Kidney glomerular epithelial cell (primary cell): Measurements from ENCODE around the gene ANKRD28.
"Not testable (repeated sequence)": the region's sequence is repeated elsewhere in the genome, so short reads cannot be mapped to it uniquely, and the experiment has no call there.

Experiments
- DNase-seq: peaks from one replicate; lab custom pipeline; 2025; lab: John Stamatoyannopoulos, UW

The ANKRD28 gene

DNA sequence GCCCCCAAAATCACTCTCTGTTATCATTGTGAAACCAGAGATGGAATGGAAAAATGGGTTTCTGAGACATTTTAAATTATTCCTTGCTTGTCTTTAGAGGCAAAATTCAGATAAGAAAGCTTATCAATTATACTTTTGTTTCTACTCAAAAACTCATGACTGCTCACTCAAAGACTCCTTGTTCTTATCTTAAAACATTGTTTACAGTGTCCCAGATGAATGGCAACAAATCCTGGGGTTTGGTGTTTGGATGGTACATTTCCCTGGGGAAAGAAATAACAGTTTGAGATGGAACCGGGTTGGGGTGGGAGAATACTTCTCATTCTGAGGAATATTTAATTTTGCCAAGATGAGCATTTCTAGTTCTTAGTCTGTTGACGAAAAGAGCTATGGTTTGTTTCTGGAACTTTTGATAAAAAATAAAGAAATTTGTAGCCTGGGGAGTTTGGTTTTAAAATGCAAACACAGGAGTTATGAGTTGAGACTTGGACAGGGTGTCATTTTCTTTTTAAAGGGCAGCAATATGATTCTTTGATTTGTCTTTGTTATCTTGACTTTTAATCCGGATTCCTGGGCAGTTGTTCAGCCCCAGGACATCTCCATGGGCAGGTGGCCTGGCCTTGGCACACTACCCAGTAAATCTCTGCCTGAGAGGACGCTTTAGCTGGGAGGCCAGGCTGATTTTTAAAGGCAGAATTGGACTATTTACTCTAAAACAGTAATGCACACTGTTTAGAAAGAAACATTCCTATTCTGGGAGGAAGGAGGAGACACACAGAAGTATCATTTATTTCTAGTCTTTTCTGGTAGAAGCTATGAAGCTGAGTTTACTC is 163.8 kb downstream of the ANKRD28 start:
- no peak for DNase-seq

DNA sequence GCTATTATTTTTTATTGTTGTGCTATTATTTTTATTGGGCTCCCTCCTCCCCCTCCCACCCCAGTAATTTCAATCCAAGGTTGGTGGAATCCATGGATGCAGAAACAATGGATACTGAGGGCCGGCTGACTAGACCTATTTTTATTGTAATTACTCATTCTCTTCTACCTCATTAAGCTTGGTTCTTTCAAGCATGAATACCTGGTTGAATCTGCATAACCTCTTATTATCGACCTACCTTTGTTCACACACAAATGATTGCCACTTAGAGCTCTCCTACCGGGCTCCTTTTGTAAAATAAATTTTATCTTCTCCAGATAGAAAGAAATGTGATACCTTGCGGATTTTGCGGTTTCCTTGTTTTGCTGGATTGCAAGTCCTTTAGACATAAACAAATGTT is 164.6 kb downstream of the ANKRD28 start:
- peak; percentile 13 for DNase-seq

DNA sequence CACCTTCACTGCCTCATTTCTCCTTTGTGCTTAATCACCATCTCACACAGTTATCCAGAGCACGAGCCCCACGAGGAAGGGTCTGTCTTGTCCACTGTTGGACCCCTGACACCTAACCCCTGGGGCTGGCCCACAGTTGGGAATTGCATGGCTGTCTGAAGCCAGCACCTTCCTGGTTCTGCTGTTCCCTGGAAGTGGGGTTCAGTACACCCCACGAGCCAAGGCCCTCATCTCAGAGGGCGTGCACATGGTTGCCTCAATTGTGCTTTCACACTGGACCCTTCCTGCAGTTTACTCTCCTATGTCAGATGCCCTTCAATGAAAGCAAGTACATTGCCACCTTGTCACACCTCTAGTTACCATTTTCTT is 165.6 kb downstream of the ANKRD28 start:
- no peak for DNase-seq

DNA sequence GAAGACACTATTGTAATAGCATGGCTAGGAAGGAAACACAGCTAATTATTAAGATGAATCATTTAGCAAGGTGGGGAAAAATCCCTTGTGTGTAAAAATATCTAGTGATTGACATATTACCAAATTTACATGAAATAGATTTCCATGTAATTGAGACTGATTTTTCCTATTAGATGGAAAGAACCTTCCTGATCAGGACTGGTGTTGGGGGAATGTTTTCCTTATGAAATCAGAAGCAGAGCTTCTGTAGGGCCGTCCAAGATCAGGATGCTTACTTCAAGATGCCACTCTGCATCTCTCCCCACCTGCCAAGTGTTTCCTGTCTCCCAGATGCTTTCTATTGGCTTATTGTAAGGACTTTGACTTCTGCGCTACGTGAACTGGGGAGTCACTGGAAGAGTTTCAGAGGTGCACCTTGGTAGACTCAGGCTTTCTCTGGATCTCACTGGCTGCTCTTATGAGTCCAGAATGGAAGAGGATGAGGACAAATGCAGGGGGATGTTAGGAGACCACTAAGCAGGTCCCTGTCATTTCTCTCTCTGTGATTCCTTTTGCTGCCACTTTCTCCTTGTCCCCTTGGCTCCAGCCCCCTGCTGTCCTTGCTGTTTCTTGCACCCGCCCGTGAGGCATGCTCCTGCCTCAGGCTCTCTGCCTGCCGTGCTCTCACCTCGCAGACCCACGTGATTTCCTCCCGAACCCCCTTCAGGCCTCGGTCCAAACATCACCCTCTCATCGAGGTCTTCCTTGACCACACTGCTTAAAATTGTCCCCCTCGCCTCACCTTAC is 166.2 kb downstream of the ANKRD28 start:
- DNase-seq, result no peak

DNA sequence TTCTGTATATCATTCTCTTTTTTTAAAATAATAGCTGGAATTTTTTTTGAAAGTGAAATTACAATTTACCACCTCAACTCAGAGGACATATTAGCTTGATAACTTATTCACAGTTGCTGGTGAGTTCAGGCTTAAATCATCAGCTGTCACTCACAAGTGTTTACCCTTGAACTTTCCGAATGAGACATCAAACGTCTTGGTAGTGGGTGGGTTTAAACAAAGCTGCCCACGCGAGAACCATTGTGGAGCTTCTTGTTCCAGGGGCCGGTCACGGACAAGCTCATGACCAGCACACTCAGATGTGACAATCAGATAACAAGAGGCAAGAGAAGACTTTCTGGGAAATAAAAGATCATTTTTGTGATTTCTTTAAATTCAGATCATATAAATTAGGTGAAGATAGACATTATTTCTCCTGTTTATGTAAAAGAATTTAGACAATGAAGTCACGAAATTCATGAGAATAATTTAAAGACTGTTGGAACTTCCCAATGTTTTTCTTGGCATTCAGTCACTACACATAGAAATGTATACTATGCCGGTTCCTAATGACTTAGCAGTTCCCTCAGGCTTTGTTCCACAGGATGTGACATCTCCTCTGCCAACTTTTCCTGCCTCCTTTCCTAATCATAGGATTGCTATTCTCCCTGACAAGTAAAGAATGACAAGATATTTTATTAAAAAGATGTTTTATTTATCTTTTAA is 167.0 kb downstream of the ANKRD28 start:
- DNase-seq, result peak; percentile 40

DNA sequence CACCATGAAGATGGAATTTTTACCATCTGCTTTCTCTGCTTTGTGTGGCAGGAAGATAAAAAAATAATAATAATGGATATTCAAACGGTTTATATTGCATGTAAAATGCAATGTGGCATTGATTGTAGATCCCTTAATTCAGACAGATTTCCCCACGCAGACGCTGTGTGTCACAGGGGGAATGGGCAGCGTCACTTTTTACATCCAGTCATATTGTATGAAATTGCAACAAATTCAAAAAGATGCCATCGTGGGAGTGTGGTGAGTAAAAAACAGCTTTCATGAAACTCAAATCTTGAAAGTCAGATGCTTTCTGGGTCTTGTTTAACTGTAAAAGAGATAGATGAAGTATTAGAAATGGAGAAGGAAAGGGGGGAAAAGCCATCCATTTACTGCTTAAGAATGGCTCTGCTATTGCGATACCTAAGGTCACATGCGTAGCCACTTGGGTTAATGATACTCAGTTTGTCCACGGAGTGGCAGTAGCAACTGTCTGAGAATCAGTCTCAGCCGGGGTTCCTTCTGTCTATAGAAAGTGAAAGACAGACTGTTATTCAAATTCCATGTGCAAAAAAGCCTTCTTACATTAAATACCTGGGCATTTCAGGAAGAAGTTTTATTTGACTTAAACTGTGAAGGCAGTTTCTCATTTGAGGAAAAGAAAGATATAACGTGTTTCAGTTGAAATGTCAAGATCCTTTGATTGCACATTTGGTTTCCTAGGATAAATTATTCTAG is 167.8 kb downstream of the ANKRD28 start:
- peak; percentile 73 for DNase-seq

DNA sequence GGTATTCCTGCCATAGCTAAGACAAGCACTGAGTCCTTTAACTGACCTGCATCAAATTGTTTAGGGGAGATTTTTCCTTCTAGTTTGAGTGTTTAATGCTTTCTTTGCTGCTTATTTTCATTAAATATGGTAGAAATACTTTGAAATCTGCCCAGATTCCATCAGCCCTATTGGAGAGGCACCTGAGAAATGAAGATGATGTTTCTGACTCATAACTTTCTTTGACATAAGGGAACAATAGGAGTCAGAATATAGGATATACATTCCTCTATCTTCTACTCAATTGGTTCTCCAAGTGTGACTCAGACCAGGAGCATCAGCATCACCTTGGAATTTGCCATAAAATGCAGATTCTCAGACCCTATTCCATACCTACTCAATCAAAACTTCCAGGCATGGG is 168.8 kb downstream of the ANKRD28 start:
- DNase-seq, result no peak

- no peak for DNase-seq
These were observed 174.0 kb downstream of the ANKRD28 start for GRCh38 chr3:15623535-15624440.

DNA sequence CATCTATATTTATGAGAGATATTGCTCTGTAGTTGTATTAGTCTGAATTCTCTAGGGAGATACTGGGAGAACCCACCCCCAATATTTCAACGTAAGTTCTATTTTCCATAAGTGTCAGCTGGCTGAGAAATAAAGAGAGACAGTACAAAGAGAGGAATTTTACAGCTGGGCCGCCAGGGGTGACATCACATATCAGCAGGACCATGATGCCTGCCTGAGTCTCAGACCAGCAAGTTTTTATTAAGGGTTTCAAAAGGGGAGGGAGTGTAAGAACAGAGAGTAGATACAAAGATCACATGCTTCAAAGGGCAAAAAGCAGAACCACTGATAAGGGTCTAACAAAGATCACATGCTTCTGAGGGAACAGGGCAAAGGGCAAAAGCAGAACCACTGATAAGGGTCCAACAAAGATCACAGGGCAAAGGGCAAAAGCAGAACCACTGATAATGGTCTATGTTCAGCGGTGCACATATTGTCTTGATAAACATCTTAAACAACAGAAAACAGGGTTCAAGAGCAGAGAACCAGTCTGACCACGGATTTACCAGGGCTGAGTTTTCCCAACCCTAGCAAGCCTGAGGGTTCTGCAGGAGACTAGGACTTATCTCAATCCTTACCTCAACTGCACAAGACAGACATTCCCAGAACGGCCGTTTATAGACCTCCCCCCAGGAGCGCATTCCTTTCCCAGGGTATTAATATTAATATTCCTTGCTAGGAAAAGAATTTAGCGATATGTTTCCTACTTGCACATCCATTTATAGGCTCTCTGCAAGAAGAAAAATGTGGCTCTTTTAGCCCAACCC is 177.9 kb downstream of the ANKRD28 start:
- not testable (repeated sequence) for DNase-seq
